GM06990 (cell line): ENCODE results near the gene RASGEF1C.

Experiments
- DNase-seq: peaks from one replicate; pipeline ENCODE4 v3.0.0-alpha.2; 2011; ENCODE audit not compliant: insufficient read length; ENCODE audit errors: extremely low read depth
- H3K27me3 ChIP-seq: replicated peaks from 2 replicates; pipeline ENCODE4 v1.6.0; 2011; ENCODE audit warnings: low read length; ENCODE audit not compliant: control insufficient read depth, insufficient read depth
- H3K36me3 ChIP-seq: 2 replicates; pipeline ENCODE4 v1.5.1; 2011; ENCODE audit warnings: low read length; ENCODE audit not compliant: control insufficient read depth, insufficient read depth
- H3K4me3 ChIP-seq: replicated peaks from 2 replicates; pipeline ENCODE4 v1.5.1; 2011; ENCODE audit warnings: low read depth, mild to moderate bottlenecking, control low read depth, low read length
- CTCF ChIP-seq: IDR thresholded peaks from 2 replicates; pipeline ENCODE4 v1.5.1; 2011; ENCODE audit warnings: low read length, control low read depth, mild to moderate bottlenecking, inconsistent platforms; ENCODE audit not compliant: insufficient read depth, poor library complexity, severe bottlenecking

The RASGEF1C gene

GRCh38 chr5:180187767-180188166 lies 21.2 kb downstream of the RASGEF1C start:
- Histone ChIP-seq H3K36me3 (no peaks in the 10 kb centered on the region), H3K4me3 (no peak overlapping the region), H3K27me3 (no peaks in the 10 kb centered on the region)
- no peak for TF ChIP-seq CTCF
- no peak for DNase-seq

GRCh38 chr5:180180846-180181245 lies 28.2 kb downstream of the RASGEF1C start:
- H3K4me3 ChIP-seq, result no peak overlapping the region
- DNase-seq, result no peak
- H3K36me3 ChIP-seq, result no peaks in the 10 kb centered on the region
- TF ChIP-seq CTCF, result no peak
- no peaks in the 10 kb centered on the region; the same call in 1 of the 2 replicates for H3K27me3 ChIP-seq

- Histone ChIP-seq H3K27me3 (no peaks in the 10 kb centered on the region; the same call in 1 of the 2 replicates), H3K36me3 (no peaks in the 10 kb centered on the region), H3K4me3 (no peak overlapping the region)
- TF ChIP-seq CTCF, result no peak
- DNase-seq, result no peak
These were observed 28.6 kb downstream of the RASGEF1C start for GRCh38 chr5:180180421-180180820.

- Histone ChIP-seq H3K36me3 (no peaks in the 10 kb centered on the region), H3K4me3 (no peak overlapping the region), H3K27me3 (no peaks in the 10 kb centered on the region; the same call in 1 of the 2 replicates)
- no peak for TF ChIP-seq CTCF
- DNase-seq, result no peak
These were observed 29.3 kb downstream of the RASGEF1C start for GRCh38 chr5:180179442-180180420.

- Histone ChIP-seq H3K27me3 (no peaks in the 10 kb centered on the region; the same call in 1 of the 2 replicates), H3K36me3 (no peaks in the 10 kb centered on the region), H3K4me3 (no peak overlapping the region)
- TF ChIP-seq CTCF, result no peak
- no peak for DNase-seq
These were observed 30.2 kb downstream of the RASGEF1C start for GRCh38 chr5:180178531-180179441.
